ENCODE measurements around the gene METTL1.

METTL1 gene

DNA sequence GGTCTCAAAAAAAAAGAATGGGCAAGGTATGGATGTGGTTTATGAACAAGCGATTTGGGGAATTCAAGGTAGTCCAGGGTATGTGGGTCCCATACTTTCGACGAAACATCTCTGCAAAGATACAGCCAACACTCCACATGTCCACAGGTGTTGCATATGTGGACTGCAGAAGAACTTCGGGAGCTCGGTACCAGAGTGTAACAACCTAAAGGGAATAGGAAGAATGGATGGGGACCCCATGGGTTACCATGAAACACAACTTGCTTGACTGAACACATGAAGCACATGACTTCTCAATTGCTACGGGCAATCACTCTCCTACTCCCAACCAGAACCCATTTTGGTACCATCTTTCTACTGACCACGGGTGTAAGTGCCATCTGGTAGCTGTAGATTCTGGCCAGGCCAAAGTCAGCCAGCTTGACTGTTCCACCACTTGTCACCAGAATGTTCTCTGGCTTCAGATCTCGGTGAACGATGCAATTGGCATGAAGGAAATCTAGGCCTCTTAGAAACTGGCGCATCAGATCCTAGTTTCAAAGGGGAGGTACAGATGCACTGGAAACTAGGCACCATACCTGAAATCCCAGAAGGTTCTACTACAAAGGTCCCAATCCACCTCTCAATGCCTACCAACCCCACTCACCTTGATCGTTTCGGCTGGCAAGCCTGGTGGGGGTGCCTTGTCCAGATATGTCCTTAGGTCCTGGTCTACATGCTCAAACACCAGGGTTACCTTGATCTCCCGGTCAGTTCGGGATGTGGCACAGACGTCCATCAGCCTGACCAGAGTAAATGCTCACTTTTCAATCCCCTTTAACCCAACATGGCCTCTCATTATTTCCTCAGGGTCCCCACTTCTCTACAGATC, 21.1 kb downstream of the METTL1 start:
- CTCF ChIA-PET, result interaction anchor here (1.1 to 1.2 kb wide), 2 partner anchors 9 to 18 kb away, joined by 3 read pairs; no protein-coding TSS in a partner anchor
- Mint-ChIP-seq H3K36me3 (peaks cover 49% of the 10 kb centered on the region), H3K27ac (peak overlapping the region; percentile 94), H3K4me3 (peak overlapping the region; percentile 98), H3K9me3 (no peaks in the 10 kb centered on the region), H3K4me1 (peaks cover 59% of the 10 kb centered on the region), H3K27me3 (no peaks in the 10 kb centered on the region)
- DNase-seq, result no peak

DNA sequence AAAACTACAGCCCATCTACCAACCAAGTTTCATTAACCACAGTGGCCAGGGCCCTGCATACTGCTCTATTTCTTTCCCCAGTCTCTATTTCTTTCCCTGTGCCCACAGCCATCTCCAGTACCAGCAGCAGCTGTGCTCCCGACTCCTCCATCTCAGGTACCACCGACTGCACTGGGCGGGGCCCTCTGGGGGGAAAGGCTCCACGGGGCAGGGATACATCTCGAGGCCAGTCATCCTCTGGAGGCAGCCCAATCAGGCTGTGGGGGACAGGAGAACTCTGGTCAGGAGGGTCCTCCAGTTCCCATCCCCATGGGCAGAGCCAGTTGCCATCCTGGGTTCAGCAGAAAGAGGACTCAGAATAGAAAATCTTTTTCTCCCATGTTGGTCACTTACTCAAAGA, 22.8 kb downstream of the METTL1 start:
- H3K36me3 Mint-ChIP-seq, result peaks cover 52% of the 10 kb centered on the region
- CTCF ChIA-PET, result no interaction called here
- DNase-seq, result no peak
- H3K27me3 Mint-ChIP-seq, result no peaks in the 10 kb centered on the region
- H3K9me3 Mint-ChIP-seq, result no peaks in the 10 kb centered on the region
- peaks cover 69% of the 10 kb centered on the region for H3K4me1 Mint-ChIP-seq
- no peak overlapping the region for H3K27ac Mint-ChIP-seq
- no peak overlapping the region for H3K4me3 Mint-ChIP-seq

DNA sequence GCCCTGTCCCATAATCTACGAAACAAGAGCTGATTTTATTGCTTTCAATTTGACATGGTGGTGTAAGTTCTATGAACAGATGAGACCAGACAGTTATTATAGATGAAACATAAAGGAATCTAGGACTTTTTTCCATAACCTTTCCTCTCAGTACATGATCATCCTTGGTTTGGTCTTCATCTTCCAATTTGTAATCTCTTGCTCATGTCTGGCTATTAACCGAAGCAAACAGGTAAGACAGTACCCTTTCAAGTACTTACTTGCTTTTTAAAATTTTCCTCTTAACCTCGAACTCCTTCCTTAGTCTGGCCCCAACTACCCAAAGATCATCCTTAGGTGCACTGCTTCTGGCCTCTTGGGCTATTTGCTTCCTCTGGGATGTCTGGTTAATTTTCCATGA, 25.9 kb downstream of the METTL1 start:
- peaks cover 43% of the 10 kb centered on the region for H3K36me3 Mint-ChIP-seq
- CTCF ChIA-PET, result interaction anchor here (2.0 kb wide), 1 partner anchor 10 kb away, joined by 6 read pairs; no protein-coding TSS in a partner anchor
- no peak for DNase-seq
- H3K4me3 Mint-ChIP-seq, result peak overlapping the region; percentile 87
- no peaks in the 10 kb centered on the region for H3K9me3 Mint-ChIP-seq
- peaks cover 57% of the 10 kb centered on the region for H3K4me1 Mint-ChIP-seq
- H3K27me3 Mint-ChIP-seq, result no peaks in the 10 kb centered on the region
- peak overlapping the region; percentile 93 for H3K27ac Mint-ChIP-seq

DNA sequence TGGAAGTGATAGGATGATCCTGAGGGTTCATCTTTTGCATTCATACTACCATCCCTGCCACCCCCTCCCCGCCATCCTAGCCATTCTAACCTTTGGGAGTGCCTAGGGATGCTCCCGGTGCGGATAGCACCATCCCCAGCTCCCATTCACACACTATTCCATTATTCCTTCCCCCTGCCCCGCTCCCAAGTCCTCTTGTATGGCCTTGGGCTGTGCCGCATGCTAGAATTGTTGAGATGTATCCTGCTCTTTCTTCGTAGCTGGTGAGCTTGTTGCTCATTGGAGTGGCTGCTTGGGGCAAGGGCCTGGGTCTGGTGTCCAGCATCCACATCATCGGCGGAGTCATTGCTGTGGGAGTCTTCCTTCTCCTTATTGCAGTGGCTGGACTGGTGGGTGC, 26.4 kb downstream of the METTL1 start:
- CTCF ChIA-PET, result interaction anchor here (2.0 kb wide), 1 partner anchor 11 kb away, joined by 6 read pairs; no protein-coding TSS in a partner anchor
- Mint-ChIP-seq H3K9me3 (no peaks in the 10 kb centered on the region), H3K4me1 (peaks cover 57% of the 10 kb centered on the region), H3K27me3 (no peaks in the 10 kb centered on the region), H3K36me3 (peaks cover 38% of the 10 kb centered on the region), H3K27ac (peak overlapping the region; percentile 93), H3K4me3 (peak overlapping the region; percentile 87)
- no peak for DNase-seq

DNA sequence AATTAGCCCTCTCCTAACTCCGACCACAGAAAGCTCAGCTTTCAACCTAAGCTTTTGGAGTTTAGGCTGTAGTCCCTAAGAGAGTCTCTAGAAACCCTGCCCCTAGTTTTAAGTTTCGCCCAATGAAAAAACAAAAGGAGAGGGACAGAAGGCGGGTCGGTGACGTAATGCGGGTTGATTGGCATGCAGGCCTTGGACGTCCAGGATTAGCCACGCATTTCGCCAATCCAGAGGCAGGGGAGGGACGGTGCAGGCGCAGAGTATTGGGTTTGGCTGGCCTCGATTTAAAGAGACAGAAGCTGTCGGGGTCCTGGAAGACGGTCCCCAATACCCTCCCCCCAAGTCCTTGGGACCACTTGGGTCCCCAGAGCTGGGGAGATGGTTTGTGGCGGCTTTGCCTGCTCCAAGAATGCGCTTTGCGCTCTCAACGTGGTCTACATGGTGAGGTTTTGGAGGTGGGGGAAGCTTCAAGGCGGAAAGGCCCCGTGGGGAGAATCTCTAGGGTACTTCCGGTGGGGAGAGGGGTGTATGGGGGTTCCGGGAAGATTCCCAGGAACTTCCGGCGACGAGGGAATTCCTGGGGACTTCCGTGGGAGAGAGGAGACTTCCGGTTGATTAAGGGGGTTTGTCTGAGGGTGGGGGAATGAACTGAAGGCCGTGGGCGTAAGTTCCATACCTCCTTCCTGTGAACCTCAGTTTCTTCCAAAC, 27.0 kb downstream of the METTL1 start, which contains the start of gene TSPAN31:
TSPAN31 (plus strand) TSS at position 263 of the 708 bp plus-strand sequence; CDS start at position 379, 116 bp downstream.
- Mint-ChIP-seq H3K4me3 (peak within 1 kb of the TSS; percentile 87), H3K36me3 (peaks cover 35% of the 10 kb centered on the region), H3K9me3 (no peaks in the 10 kb centered on the region), H3K4me1 (peaks cover 55% of the 10 kb centered on the region), H3K27me3 (no peaks in the 10 kb centered on the region), H3K27ac (peak within 1 kb of the TSS; percentile 93)
- CTCF ChIA-PET, result interaction anchor here (0.8 to 2.0 kb wide), 3 partner anchors 11 to 50 kb away, joined by 3 to 6 read pairs (median 3); partner anchors contain the start of gene OS9
- DNase-seq, result peak; percentile 98

DNA sequence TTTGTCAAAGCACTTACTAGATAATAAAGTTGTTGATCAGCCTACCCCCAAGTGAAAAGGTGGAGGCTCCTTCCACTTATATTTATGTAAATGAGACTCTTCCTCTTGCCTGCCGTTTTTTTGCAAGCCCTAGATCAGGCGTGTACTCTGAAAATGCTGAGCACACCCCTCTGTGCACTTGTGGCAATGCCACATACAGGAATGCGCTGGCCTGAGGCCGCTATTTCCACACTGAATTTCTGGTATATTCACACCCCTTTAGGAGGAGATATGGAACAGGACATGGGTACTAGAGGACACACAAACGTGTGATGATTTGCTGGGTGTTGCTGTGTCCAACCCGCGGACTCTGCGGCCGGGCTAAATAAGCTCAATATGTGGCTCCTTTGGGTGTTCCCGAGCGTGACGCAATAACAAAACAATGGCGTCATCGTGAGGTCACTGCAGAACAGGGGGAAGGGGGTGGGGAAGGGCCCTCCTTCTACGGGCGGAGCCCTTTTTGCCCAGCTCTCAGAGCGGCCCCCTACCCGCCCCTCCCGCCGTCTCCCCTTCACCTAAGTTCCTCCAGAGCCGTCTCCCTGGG, 27.6 kb downstream of the METTL1 start:
- peak overlapping the region; percentile 93 for H3K27ac Mint-ChIP-seq
- peaks cover 61% of the 10 kb centered on the region for H3K4me1 Mint-ChIP-seq
- H3K9me3 Mint-ChIP-seq, result no peaks in the 10 kb centered on the region
- CTCF ChIA-PET, result interaction anchor here (0.8 to 2.0 kb wide), 3 partner anchors 12 to 50 kb away, joined by 3 to 6 read pairs (median 3); partner anchors contain the start of gene OS9
- H3K36me3 Mint-ChIP-seq, result peaks cover 37% of the 10 kb centered on the region
- no peaks in the 10 kb centered on the region for H3K27me3 Mint-ChIP-seq
- peak overlapping the region; percentile 87 for H3K4me3 Mint-ChIP-seq
- DNase-seq, result peak; percentile 83

DNA sequence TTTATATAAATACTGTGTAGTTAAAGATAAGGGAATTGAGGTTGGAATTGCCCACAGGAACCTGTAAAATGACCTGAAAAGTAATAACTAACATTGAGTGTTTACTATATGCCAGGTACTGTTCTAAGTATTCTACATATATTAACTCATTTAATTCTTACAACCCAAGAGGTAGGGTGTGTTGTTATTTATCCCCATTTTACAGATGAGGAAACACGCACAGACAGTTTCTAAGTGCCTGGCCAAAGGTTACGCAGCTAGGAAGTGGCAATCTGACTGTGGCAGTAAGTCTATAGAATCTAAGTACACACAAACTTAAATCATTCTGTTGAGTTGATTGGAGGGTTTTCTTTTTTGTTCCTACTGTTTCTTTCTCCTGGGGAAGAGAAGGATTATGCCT, 28.1 kb downstream of the METTL1 start:
- H3K4me3 Mint-ChIP-seq, result peak overlapping the region; percentile 87
- peaks cover 66% of the 10 kb centered on the region for H3K4me1 Mint-ChIP-seq
- CTCF ChIA-PET, result interaction anchor here (1.3 kb wide), 1 partner anchor 21 kb away, joined by 3 read pairs; no protein-coding TSS in a partner anchor
- no peak for DNase-seq
- H3K36me3 Mint-ChIP-seq, result peaks cover 38% of the 10 kb centered on the region
- no peaks in the 10 kb centered on the region for H3K9me3 Mint-ChIP-seq
- H3K27me3 Mint-ChIP-seq, result no peaks in the 10 kb centered on the region
- H3K27ac Mint-ChIP-seq, result peak overlapping the region; percentile 93

DNA sequence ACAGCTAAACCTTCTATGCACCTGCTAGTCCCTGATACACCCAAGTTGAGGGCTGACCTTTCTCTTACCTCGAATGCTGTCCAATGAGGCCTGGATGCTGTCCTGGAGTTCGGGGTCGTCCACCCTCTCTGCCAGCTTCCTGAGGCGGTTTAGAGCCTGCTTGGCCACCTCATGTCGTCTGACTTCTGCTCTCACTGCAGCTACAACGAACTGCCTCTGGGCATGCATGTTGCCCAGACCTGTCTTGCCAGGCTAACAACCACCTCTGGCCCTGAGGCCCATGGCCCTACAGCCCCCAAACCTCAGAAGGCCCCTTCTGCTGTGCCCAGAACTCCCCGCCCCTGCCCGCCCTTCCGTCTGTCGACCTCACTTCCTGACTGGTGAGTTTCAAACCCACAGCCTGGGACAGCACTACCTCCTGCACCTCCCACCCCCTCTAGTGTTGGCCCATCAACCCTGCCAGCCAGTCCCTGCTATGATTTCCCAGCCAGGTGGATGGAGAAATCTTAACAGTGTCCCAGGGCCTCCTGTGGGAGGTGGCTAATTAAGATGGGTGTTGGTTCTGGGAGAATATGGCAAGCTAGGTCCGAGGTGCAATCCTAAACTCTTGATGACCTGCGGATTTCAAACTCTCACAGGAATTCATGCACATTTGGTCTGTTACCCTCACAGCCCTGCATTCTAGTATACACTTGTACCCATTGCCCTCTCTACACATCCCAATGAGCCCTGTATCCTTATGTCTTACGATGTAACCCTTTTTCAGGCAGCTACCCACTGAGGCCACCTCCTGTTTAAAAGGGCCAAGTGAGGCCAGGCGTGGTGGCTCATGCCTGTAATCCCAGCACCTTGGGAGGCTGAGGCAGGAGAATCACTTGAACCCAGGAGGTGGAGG, 29.8 kb downstream of the METTL1 start:
- Mint-ChIP-seq H3K4me3 (peak overlapping the region; percentile 80), H3K27me3 (no peaks in the 10 kb centered on the region), H3K9me3 (no peaks in the 10 kb centered on the region), H3K36me3 (peaks cover 25% of the 10 kb centered on the region), H3K27ac (peak overlapping the region; percentile 82), H3K4me1 (peaks cover 62% of the 10 kb centered on the region)
- DNase-seq, result peak; percentile 92
- CTCF ChIA-PET, result interaction anchor here (0.9 to 2.5 kb wide), 13 partner anchors 8 to 283 kb away, joined by 3 to 12 read pairs (median 5); partner anchors contain the start of genes B4GALNT1 and OS9

DNA sequence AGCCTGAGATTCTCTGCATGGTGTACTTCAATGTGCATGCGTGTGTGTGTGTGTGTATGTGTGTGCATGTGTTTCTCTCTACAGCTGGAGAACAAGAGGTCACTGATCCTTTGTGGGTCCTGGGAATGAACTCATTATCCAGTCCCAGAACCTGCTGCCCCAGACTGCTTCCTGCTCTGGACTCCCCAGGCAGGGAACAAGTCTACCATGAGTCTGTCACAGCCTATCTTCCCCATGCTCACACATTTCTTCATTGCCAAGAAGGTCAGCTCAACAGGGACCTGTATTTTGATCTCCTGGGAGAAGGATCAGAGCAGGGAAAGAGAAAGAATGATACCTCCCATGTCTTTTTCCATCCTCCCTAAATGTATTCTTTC, 30.5 kb downstream of the METTL1 start:
- CTCF ChIA-PET, result interaction anchor here (0.9 to 2.5 kb wide), 14 partner anchors 9 to 283 kb away, joined by 3 to 12 read pairs (median 4); partner anchors contain the start of genes B4GALNT1 and OS9
- Mint-ChIP-seq H3K9me3 (no peaks in the 10 kb centered on the region), H3K36me3 (peaks cover 25% of the 10 kb centered on the region), H3K4me1 (peaks cover 64% of the 10 kb centered on the region), H3K4me3 (peak overlapping the region; percentile 80), H3K27me3 (no peaks in the 10 kb centered on the region), H3K27ac (peak overlapping the region; percentile 82)
- DNase-seq, result no peak

DNA sequence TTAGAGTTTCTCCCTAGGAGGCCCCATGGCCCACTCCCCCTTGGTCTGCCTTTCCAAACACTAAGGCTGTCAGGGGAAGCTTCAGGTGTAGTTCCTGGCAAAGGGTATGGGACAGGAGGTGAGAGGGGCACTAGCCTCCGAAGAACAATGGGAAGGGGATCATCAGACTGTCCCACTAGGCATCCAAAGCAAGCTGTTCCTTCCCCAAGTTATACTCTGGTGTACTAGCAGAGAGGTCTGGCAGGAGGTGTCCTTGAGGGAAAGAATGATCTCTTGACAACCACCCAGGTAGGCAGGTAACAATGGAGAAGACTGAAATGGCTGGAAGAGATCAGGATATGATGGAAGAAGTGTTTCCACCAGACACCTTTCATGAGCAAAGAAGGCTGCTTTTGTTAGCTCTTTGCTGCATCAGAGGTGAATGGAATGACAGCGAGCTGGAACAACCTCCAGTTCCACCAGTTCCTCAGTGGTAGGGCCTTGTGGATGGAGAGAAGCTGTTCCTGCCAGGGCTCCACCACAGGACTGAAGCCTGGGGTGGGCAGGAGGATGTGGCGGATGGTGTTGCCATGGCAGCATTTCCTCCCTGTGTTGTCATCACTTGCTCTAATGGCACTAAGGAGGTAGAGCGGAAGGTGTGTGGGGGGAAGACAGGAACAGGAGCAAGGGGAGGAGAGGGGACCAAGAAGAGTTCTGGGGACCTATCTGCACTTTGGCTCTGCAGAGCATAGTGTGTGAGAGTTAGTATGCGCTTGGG, 31.1 kb downstream of the METTL1 start:
- peaks cover 59% of the 10 kb centered on the region for H3K4me1 Mint-ChIP-seq
- peak overlapping the region; percentile 80 for H3K4me3 Mint-ChIP-seq
- no peaks in the 10 kb centered on the region for H3K27me3 Mint-ChIP-seq
- H3K9me3 Mint-ChIP-seq, result no peaks in the 10 kb centered on the region
- peaks cover 24% of the 10 kb centered on the region for H3K36me3 Mint-ChIP-seq
- H3K27ac Mint-ChIP-seq, result peak overlapping the region; percentile 82
- CTCF ChIA-PET, result interaction anchor here (0.9 to 2.5 kb wide), 13 partner anchors 8 to 159 kb away, joined by 3 to 12 read pairs (median 5); partner anchors contain the start of genes B4GALNT1 and OS9
- DNase-seq, result peak; percentile 93

DNA sequence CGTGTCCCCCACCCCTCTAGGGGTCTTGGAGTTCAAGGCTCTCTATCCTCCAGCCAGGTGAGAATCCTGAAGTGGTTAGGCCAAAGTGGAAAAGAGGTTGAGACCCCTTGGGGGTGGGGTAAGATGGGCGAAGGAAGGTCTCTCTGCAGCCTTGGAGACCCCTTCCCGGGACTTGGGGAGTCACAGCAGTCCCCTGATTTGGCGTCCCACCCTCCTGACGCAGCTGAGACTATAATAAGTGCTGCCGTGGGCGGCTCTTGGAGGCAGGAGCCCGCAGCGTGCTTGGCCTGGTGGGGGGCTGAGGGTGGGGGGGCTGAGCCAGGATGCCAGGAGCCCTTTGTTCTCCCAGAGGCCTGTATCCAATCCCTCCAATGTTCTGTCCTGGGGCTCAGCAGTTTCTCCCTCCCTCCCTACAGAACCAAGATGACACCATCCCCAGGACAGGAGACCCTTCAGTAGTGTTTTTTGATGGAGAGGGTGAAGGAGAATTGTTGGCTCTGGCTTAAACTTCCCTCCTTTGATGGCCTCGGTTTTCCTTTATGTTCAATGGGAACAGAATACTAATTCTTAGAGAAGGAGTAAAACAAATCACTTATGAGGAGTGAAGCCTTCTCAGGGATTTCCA, 31.9 kb downstream of the METTL1 start:
- no peaks in the 10 kb centered on the region for H3K27me3 Mint-ChIP-seq
- peaks cover 24% of the 10 kb centered on the region for H3K36me3 Mint-ChIP-seq
- peaks cover 51% of the 10 kb centered on the region for H3K4me1 Mint-ChIP-seq
- no peak for DNase-seq
- H3K9me3 Mint-ChIP-seq, result no peaks in the 10 kb centered on the region
- CTCF ChIA-PET, result interaction anchor here (1.1 to 1.9 kb wide), 2 partner anchors 47 to 113 kb away, joined by 5 to 6 read pairs; no protein-coding TSS in a partner anchor
- H3K27ac Mint-ChIP-seq, result no peak overlapping the region
- peak overlapping the region; percentile 80 for H3K4me3 Mint-ChIP-seq

DNA sequence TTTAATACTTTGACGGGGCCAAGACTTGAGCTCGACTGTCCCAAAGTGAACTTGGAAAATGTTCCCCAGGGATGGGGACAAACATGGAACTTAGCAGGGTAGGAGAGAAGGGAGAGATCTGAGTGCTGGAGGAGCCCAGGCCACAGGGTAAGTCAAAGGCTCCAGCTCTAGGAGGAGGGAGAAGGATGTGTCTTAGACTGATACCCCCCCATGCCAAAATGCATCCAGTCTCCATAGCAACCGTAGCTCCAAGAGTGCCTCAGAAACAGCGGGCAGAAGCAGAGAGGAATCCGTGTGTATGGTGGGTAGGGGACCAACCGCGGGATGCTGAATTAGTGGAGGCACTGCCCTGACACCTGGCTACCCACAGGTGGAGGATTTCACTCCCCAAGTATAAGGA, 32.5 kb downstream of the METTL1 start:
- Mint-ChIP-seq H3K36me3 (peaks cover 27% of the 10 kb centered on the region), H3K27me3 (no peaks in the 10 kb centered on the region), H3K27ac (no peak overlapping the region), H3K4me3 (peak overlapping the region; percentile 80), H3K9me3 (no peaks in the 10 kb centered on the region), H3K4me1 (peaks cover 45% of the 10 kb centered on the region)
- DNase-seq, result no peak
- CTCF ChIA-PET, result no interaction called here

All from activated naive CD4-positive, alpha-beta T cell treated with anti-CD3 and anti-CD28 coated beads, Interleukin-2, amount 10 ng/mL, durations not matched to agents 7 days and 5 days (primary cell).